ENCODE data around the gene IL17C. TPM values are rescaled to one million over a fixed set of nuclear protein-coding genes. Genes with fewer than 3 reads are reported as not detected.

The IL17C gene
- total and polyA plus RNA-seq, 3 donors from 2014 or later, result 0.75 to 1.5 (median 0.99) TPM

GRCh38 chr16:88635671-88636319 lies 2.6 kb upstream of the IL17C start:
- H3K36me3 ChIP-seq (ENCODE audit: low read depth, missing control alignments), result no peaks in the 10 kb centered on the region
- no peak for DNase-seq
- H3K27ac ChIP-seq, result no peak overlapping the region
- H3K4me3 ChIP-seq, result no peak overlapping the region
- no peaks in the 10 kb centered on the region for H3K4me1 ChIP-seq
- WGBS, 2 donors, result 80 to 93% methylated on average over 1 to 17 of the region's 17 CpGs
- no peaks in the 10 kb centered on the region for H3K27me3 ChIP-seq
- H3K9me3 ChIP-seq, result no peaks in the 10 kb centered on the region
- intact Hi-C loops (cut with DNase I; ENCODE audit: low total_unique reads), result no loop called here
- no peak for TF ChIP-seq POLR2A (IDR thresholded peaks at IDR 0.05)
- TF ChIP-seq CTCF (IDR thresholded peaks at IDR 0.05), result no peak

DNA sequence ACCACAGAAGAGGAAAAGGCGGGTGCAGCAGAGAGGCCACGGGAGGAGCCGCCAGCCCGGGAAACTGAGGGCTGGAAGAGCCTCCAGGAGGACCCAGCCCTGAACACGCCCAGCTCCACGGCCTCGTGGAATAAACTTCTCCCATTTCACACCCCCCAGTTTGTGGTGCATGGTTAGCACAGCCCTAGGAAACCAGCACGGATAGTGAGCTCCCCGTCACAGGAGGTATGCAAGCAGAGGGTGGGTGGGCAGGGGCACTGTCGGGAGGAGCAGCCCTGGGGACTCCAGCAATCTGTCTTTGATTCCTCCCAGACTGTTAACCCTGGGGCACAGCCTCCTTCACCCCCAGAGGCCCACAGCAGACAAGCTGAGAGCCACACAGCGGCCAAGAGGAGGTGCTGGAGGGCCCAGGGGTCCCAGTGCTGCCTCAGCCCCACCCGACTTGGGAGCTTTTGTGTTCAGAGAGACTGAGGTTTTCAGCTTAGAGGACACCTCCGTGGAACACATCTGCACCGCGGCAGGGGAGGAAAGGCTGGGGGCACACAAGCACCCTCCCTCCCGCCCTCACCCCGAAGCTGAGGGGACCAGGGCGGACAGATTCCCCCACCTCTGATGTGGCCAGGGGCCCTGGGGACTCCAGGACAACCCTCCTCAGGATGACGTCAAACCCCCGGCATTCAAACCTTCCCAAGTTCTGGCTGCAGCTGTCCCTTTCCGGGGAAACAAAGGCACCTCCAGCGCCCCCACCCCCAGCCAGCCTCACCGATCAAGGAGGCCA lies 1.7 kb upstream of the IL17C start:
- WGBS, 2 donors, result 79 to 83% methylated on average over 15 to 22 of the region's 23 CpGs

DNA sequence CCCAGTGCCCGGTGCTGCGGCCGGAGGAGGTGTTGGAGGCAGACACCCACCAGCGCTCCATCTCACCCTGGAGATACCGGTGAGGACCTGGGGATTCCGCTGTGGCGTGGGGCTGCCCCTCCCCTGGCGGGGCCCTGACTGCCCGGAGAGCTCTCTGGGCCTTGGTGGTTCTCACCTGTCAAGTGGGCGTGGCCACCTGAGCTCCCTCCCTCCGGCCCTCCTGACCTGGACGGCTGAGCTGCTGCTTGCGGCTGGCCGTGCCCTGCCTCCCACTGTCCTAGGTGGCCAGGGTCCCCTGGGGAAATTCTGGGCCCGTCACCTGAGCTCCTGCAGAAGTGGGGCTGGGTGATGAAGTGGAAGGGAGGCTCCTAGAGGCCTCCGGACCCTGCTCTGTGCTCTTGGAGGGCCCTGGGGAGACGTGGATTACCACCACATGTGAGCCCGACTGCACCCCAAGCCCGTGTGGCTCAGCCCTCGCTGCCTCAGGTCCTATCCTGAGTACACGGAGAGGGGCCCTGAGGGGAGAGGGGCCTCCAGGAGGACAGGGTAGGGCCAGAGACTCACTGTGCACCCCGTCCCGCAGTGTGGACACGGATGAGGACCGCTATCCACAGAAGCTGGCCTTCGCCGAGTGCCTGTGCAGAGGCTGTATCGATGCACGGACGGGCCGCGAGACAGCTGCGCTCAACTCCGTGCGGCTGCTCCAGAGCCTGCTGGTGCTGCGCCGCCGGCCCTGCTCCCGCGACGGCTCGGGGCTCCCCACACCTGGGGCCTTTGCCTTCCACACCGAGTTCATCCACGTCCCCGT lies 1.1 kb downstream of the IL17C start:
- intact Hi-C loops (cut with DNase I; ENCODE audit: low total_unique reads), result no loop called here
- no peaks in the 10 kb centered on the region for H3K9me3 ChIP-seq
- H3K27me3 ChIP-seq, result no peaks in the 10 kb centered on the region
- H3K27ac ChIP-seq, result no peak overlapping the region
- DNase-seq, result no peak
- WGBS, 2 donors, result 56 to 68% methylated on average over 26 to 41 of the region's 45 CpGs
- TF ChIP-seq CTCF (IDR thresholded peaks at IDR 0.05) (no peak), POLR2A (IDR thresholded peaks at IDR 0.05) (no peak)
- no peaks in the 10 kb centered on the region for H3K36me3 ChIP-seq (ENCODE audit: low read depth, missing control alignments)
- H3K4me3 ChIP-seq, result no peak overlapping the region
- no peaks in the 10 kb centered on the region for H3K4me1 ChIP-seq

More for the DNA sequence above, 1.7 kb upstream of the IL17C start:
- Histone ChIP-seq H3K4me3 (no peak overlapping the region), H3K36me3 (ENCODE audit: low read depth, missing control alignments) (no peaks in the 10 kb centered on the region), H3K27me3 (no peaks in the 10 kb centered on the region), H3K9me3 (no peaks in the 10 kb centered on the region), H3K4me1 (no peaks in the 10 kb centered on the region), H3K27ac (no peak overlapping the region)
- intact Hi-C loops (cut with DNase I; ENCODE audit: low total_unique reads), result no loop called here
- TF ChIP-seq POLR2A (IDR thresholded peaks at IDR 0.05) (no peak), CTCF (IDR thresholded peaks at IDR 0.05) (no peak)
- no peak for DNase-seq

DNA sequence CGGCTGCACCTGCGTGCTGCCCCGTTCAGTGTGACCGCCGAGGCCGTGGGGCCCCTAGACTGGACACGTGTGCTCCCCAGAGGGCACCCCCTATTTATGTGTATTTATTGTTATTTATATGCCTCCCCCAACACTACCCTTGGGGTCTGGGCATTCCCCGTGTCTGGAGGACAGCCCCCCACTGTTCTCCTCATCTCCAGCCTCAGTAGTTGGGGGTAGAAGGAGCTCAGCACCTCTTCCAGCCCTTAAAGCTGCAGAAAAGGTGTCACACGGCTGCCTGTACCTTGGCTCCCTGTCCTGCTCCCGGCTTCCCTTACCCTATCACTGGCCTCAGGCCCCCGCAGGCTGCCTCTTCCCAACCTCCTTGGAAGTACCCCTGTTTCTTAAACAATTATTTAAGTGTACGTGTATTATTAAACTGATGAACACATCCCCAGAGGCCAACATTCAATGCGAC lies 1.7 kb downstream of the IL17C start:
- WGBS, 2 donors, result 65 to 68% methylated on average over 13 of the region's 13 CpGs

More for the DNA sequence above, 1.7 kb downstream of the IL17C start:
- Histone ChIP-seq H3K4me1 (no peaks in the 10 kb centered on the region), H3K4me3 (no peak overlapping the region), H3K27ac (no peak overlapping the region), H3K27me3 (no peaks in the 10 kb centered on the region), H3K36me3 (ENCODE audit: low read depth, missing control alignments) (no peaks in the 10 kb centered on the region), H3K9me3 (no peaks in the 10 kb centered on the region)
- TF ChIP-seq POLR2A (IDR thresholded peaks at IDR 0.05) (no peak), CTCF (IDR thresholded peaks at IDR 0.05) (no peak)
- intact Hi-C loops (cut with DNase I; ENCODE audit: low total_unique reads), result no loop called here
- DNase-seq, result no peak

Data from testis (tissue), 3 donors.